Activated CD4-positive, alpha-beta T cell treated with anti-CD3 and anti-CD28 coated beads, Interleukin-2, amount 10 ng/mL, durations not matched to agents 7 days and 5 days (primary cell): ENCODE data around the gene SLC2A6. TPM values are rescaled to one million over a fixed set of nuclear protein-coding genes. Genes with fewer than 3 reads are reported as not detected.

Source experiments
- CTCF ChIA-PET: fragments of 350-600 bp; sonication (Branson Sonifier 250); formaldehyde crosslinking; loops from one replicate; lab custom pipeline; 2021; ENCODE audit warnings: antibody characterized with exemption; lab: Charles Lee
- POLR2A ChIA-PET: fragments of 350-600 bp; sonication (Branson Sonifier 250); formaldehyde crosslinking; loops from one replicate; lab custom pipeline; 2021; ENCODE audit warnings: antibody characterized with exemption; lab: Charles Lee
- DNase-seq: peaks from one replicate; pipeline ENCODE4 v3.0.0-alpha.2; 2020
- H3K27ac Mint-ChIP-seq: one replicate; pipeline ENCODE4 v1.8.0; 2021; ENCODE audit warnings: mild to moderate bottlenecking, moderate library complexity, mixed read lengths
- H3K27me3 Mint-ChIP-seq: one replicate; pipeline ENCODE4 v1.8.0; 2021; ENCODE audit warnings: mixed read lengths
- H3K36me3 Mint-ChIP-seq: one replicate; pipeline ENCODE4 v1.8.0; 2021; ENCODE audit warnings: low read depth, mixed read lengths
- H3K4me1 Mint-ChIP-seq: one replicate; pipeline ENCODE4 v1.8.0; 2021; ENCODE audit warnings: mixed read lengths
- H3K4me3 Mint-ChIP-seq: one replicate; pipeline ENCODE4 v1.8.0; 2021; ENCODE audit warnings: mild to moderate bottlenecking, moderate library complexity, mixed read lengths
- H3K9me3 Mint-ChIP-seq: one replicate; pipeline ENCODE4 v1.8.0; 2021; ENCODE audit warnings: mixed read lengths
- total RNA-seq, 2 experiments: library from RNA; stranded (reverse); gene quantifications; one replicate each; pipeline ENCODE4 v1.2.3, GENCODE V29; 2021

Gene SLC2A6, protein sequence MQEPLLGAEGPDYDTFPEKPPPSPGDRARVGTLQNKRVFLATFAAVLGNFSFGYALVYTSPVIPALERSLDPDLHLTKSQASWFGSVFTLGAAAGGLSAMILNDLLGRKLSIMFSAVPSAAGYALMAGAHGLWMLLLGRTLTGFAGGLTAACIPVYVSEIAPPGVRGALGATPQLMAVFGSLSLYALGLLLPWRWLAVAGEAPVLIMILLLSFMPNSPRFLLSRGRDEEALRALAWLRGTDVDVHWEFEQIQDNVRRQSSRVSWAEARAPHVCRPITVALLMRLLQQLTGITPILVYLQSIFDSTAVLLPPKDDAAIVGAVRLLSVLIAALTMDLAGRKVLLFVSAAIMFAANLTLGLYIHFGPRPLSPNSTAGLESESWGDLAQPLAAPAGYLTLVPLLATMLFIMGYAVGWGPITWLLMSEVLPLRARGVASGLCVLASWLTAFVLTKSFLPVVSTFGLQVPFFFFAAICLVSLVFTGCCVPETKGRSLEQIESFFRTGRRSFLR
- total RNA-seq: 1 to 10 TPM; 1.6 to 2.0 TPM

- Mint-ChIP-seq H3K4me1 (peaks cover 11% of the 10 kb centered on the region), H3K27me3 (peaks cover 12% of the 10 kb centered on the region), H3K4me3 (peak within 1 kb of the TSS; percentile 70), H3K36me3 (no peaks in the 10 kb centered on the region), H3K9me3 (no peaks in the 10 kb centered on the region), H3K27ac (no peak within 1 kb of the TSS)
- DNase-seq: peak; percentile 84
- ChIA-PET CTCF (interaction anchor here (1.5 to 1.6 kb wide), 2 partner anchors 8 to 17 kb away, joined by 6 read pairs; no protein-coding TSS in a partner anchor), POLR2A (no interaction called here)
These were observed at the start of gene SLC2A6 for GRCh38 chr9:133478851-133479711. SLC2A6 (minus strand) TSS chr9:133479099; CDS start chr9:133479059, 40 bp downstream.

DNA sequence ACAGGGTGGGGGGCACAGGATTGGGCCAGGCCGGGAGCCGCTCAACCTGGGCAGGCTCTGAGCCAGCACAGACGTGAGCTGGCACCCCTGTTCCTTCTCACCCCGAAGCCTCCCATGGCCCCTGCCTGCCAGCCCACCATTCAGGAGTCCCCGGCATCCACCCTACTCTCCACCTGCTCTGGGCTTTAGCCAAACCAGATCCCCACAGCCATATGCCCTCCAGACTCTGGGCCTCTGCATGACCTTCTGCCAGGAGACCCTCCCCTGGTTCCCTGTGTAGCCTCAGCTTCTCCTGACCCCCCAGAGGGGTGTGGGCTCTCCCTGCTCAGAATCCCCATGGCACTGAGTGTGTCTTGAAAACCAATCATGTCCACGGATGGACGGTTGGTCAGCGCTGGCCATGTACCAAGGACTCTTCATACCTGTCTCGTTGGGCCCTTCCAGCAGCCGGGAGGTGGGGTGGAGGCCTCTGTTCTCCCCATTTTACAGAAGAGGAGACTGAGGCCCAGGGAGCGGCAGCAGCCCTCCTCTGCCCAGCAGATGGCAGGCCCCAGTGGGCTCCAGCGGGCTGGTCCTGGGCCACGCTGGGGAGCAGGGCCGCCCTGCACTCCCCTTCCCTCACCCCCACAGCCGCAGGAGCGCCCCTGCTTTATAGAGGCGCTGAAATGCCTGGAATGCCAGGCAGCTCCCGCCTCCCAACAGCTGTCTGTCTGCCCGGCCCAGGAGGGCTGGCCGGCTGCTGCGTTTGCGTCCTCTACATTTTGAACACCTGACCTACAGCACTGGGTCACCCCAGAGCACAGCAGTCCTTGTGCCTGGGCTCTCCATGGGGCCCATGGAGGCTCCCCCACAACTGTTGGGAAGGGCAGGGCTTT lies 49.3 kb upstream of the SLC2A6 start:
- POLR2A ChIA-PET: no interaction called here
- peaks cover 8% of the 10 kb centered on the region for H3K4me1 Mint-ChIP-seq
- H3K36me3 Mint-ChIP-seq: no peaks in the 10 kb centered on the region
- no peaks in the 10 kb centered on the region for H3K9me3 Mint-ChIP-seq
- no peak overlapping the region for H3K4me3 Mint-ChIP-seq
- CTCF ChIA-PET: interaction anchor here (1.1 kb wide), 1 partner anchor 215 kb away, joined by 4 read pairs; no protein-coding TSS in a partner anchor
- no peak for DNase-seq
- H3K27ac Mint-ChIP-seq: no peak overlapping the region
- peaks cover 4% of the 10 kb centered on the region for H3K27me3 Mint-ChIP-seq

DNA sequence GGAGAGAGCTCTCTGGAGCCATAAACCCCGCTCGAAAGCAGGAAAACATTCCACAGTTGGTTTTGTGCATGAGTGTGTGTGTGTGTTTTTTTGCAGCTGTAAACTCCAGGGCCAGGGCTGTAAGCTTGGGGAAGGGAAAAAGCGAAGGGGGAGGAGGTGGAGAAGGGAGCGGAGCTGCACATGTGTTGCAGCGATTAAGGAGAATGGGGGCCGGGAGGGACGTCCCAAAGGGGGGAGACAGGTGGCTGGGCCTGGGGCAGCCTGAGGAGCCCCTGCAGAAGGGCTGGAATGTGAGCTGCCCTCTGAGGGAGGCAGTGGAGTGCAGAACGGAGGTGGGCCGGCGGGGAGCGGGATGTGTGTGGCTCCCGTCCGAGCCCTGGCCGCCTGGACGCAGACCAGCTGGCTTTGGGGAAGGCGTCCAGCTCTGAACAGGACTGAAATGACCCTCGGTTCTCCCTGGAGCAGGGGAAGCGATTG lies 48.6 kb upstream of the SLC2A6 start:
- Mint-ChIP-seq H3K36me3 (no peaks in the 10 kb centered on the region), H3K27me3 (no peaks in the 10 kb centered on the region), H3K4me3 (no peak overlapping the region), H3K9me3 (no peaks in the 10 kb centered on the region), H3K4me1 (peaks cover 3% of the 10 kb centered on the region), H3K27ac (no peak overlapping the region)
- DNase-seq: no peak
- CTCF ChIA-PET: interaction anchor here (1.1 kb wide), 1 partner anchor 216 kb away, joined by 4 read pairs; no protein-coding TSS in a partner anchor
- POLR2A ChIA-PET: no interaction called here

GRCh38 chr9:133526721-133527321 lies 47.9 kb upstream of the SLC2A6 start:
- Mint-ChIP-seq H3K36me3 (no peaks in the 10 kb centered on the region), H3K27ac (no peak overlapping the region), H3K9me3 (no peaks in the 10 kb centered on the region), H3K4me1 (peaks cover 3% of the 10 kb centered on the region), H3K4me3 (no peak overlapping the region), H3K27me3 (no peaks in the 10 kb centered on the region)
- no peak for DNase-seq
- ChIA-PET POLR2A (no interaction called here), CTCF (no interaction called here)

DNA sequence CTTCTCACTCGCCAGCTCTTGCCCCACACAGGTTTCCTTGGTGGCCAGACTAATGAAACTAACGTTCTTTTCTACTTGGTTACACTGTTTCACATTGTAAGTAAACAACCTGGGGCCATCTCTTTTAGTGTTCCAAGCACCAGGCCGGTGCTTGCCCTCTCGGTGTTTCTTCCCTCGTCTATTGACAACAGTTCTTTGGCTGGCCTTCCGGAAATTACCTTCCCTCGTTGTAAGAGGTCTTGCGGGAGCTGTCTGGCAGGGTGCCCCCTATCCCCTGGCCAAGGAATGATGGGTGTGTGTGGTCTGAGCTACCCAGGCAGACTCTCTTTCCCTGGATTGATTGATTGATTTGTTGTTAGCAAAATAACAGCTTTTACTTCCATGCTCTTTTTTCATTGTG lies 46.8 kb upstream of the SLC2A6 start:
- Mint-ChIP-seq H3K9me3 (no peaks in the 10 kb centered on the region), H3K4me3 (no peak overlapping the region), H3K36me3 (no peaks in the 10 kb centered on the region), H3K27me3 (no peaks in the 10 kb centered on the region), H3K4me1 (peaks cover 3% of the 10 kb centered on the region), H3K27ac (no peak overlapping the region)
- no peak for DNase-seq
- CTCF ChIA-PET: no interaction called here
- POLR2A ChIA-PET: no interaction called here

DNA sequence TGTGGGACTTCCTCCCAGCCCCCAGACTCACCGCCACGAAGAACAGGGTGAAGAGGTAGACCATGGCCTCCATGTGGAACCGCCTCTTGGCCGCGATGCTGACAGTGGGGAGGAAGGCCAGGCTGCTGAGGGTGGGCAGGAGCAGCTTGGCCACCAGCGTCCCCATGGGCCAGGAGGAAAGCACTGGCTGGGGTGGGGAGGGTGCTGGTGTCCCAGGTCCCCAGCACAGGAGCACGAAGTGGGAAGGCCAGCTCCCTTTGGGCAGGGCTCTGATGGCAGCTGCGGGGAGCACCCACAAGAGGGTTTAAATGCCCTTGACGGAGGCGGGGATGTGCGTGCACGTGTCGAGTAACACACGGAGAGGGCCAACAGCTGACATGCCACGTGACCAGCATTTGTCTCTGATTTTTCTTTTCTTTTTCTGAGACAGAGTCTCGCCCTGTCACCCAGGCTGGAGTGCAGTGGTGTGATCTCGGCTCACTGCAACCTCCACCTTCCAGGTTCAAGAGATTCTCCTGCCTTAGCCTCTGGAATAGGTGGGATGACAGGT lies 45.9 kb upstream of the SLC2A6 start, which contains the start of gene MYMK:
Gene MYMK (minus strand): TSS at position 281 of the 550 bp plus-strand sequence. CDS start 115 bp downstream, at position 166.
- ChIA-PET POLR2A (no interaction called here), CTCF (no interaction called here)
- Mint-ChIP-seq H3K36me3 (no peaks in the 10 kb centered on the region), H3K27ac (no peak within 1 kb of the TSS), H3K27me3 (no peaks in the 10 kb centered on the region), H3K4me3 (no peak within 1 kb of the TSS), H3K9me3 (no peaks in the 10 kb centered on the region), H3K4me1 (peaks cover 3% of the 10 kb centered on the region)
- no peak for DNase-seq

GRCh38 chr9:133524146-133524545 lies 45.2 kb upstream of the SLC2A6 start:
- Mint-ChIP-seq H3K27me3 (no peaks in the 10 kb centered on the region), H3K36me3 (no peaks in the 10 kb centered on the region), H3K4me1 (peaks cover 3% of the 10 kb centered on the region), H3K27ac (no peak overlapping the region), H3K9me3 (no peaks in the 10 kb centered on the region), H3K4me3 (no peak overlapping the region)
- POLR2A ChIA-PET: no interaction called here
- CTCF ChIA-PET: no interaction called here
- DNase-seq: no peak

GRCh38 chr9:133523106-133523505 lies 44.2 kb upstream of the SLC2A6 start:
- Mint-ChIP-seq H3K36me3 (no peaks in the 10 kb centered on the region), H3K4me3 (no peak overlapping the region), H3K9me3 (no peaks in the 10 kb centered on the region), H3K27ac (no peak overlapping the region), H3K27me3 (no peaks in the 10 kb centered on the region), H3K4me1 (peaks cover 3% of the 10 kb centered on the region)
- no peak for DNase-seq
- ChIA-PET POLR2A (no interaction called here), CTCF (no interaction called here)

GRCh38 chr9:133522073-133522910 lies 43.4 kb upstream of the SLC2A6 start:
- DNase-seq: no peak
- ChIA-PET POLR2A (no interaction called here), CTCF (no interaction called here)

DNA sequence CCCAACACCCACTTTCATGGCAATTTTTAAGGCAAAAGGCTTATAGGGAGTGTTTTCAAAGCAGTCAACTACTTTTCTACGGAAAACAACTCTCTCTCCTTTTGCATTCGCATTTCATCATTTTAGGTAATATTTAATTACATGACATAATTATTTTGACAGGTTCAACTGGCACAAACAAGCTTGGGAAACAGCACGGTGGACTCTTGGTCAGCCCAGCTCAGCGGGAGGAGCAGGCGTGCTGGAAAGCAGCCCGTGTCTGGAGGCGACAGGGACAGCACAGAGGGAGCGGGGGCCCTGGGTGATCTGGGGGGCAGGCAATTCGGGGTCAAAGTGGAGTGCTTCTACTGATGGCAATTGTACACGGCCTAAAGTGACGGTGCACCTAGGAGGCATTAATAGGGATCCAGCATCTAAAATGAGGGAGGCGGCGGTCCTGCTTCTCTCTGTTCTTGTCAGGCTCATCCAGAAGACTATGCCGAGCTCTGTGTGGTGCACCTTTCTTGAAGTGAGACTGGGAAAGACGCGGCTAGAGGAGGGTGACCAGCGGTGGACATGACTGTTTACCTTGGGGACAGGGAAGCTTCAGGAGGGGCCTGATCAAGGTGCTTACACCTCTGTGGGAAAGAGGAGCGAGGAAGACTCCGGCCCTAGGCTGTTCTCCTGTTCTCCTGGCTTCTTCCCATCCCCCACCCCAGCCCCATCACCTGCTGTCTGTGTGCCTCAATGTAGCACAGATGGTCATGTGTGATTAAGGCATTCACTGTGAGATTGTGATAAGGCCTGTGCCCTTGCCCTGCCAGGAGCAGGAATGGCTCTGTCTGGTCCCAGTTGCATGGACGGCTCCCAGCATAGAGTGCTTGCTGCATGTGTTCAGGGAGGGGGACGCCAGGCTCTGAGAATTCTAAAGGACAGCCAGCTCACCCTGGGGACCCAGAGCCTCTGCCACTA lies 42.5 kb upstream of the SLC2A6 start:
- H3K27ac Mint-ChIP-seq: no peak overlapping the region
- no peaks in the 10 kb centered on the region for H3K9me3 Mint-ChIP-seq
- H3K4me3 Mint-ChIP-seq: no peak overlapping the region
- H3K27me3 Mint-ChIP-seq: no peaks in the 10 kb centered on the region
- ChIA-PET CTCF (no interaction called here), POLR2A (no interaction called here)
- H3K36me3 Mint-ChIP-seq: no peaks in the 10 kb centered on the region
- DNase-seq: no peak
- no peaks in the 10 kb centered on the region for H3K4me1 Mint-ChIP-seq

More at GRCh38 chr9:133522073-133522910, 43.4 kb upstream of the SLC2A6 start:
- H3K27me3 Mint-ChIP-seq: no peaks in the 10 kb centered on the region
- H3K4me1 Mint-ChIP-seq: peaks cover 3% of the 10 kb centered on the region
- H3K36me3 Mint-ChIP-seq: no peaks in the 10 kb centered on the region
- no peaks in the 10 kb centered on the region for H3K9me3 Mint-ChIP-seq
- no peak overlapping the region for H3K27ac Mint-ChIP-seq
- H3K4me3 Mint-ChIP-seq: no peak overlapping the region
